AG09309 (cell line): Measurements from ENCODE around the gene LTBP1.

Experiments
- DNase-seq: peaks from one replicate; pipeline ENCODE4 v3.0.0-alpha.2; 2010; ENCODE audit warnings: low read depth
- H3K4me3 ChIP-seq: 2 replicates; pipeline ENCODE4 v1.5.1; 2011; ENCODE audit warnings: mild to moderate bottlenecking, low read depth, low read length, moderate library complexity; ENCODE audit not compliant: control insufficient read depth
- TF ChIP-seq, protein P1 (sequence below): IDR thresholded peaks from 2 replicates; pipeline ENCODE4 v1.5.1; 2011; ENCODE audit warnings: mild to moderate bottlenecking, low read depth, low read length, inconsistent platforms; ENCODE audit not compliant: insufficient read depth, control insufficient read depth; ENCODE audit errors: missing control alignments

LTBP1 gene

DNA sequence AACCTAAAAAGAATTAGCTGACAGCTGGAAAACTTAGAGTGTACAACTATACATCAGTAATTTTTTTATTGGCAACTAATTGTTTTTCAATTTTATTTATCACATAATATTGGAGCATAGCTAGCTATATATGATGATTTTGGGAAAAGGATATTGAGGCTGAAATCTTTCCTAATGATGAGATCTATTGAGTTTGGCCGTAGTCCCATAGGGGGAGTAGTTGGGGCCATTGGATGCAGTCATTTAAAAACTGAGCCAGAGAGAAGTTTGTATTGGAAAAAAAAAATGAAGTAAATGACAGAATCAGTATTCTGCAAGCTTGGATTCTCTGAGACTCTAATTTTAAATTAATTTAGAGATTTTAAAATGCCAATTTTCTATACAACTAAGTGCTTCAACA lies 179.8 kb downstream of the LTBP1 start:
- no peak for DNase-seq
- no peak overlapping the region for H3K4me3 ChIP-seq
- TF ChIP-seq, protein P1, sequence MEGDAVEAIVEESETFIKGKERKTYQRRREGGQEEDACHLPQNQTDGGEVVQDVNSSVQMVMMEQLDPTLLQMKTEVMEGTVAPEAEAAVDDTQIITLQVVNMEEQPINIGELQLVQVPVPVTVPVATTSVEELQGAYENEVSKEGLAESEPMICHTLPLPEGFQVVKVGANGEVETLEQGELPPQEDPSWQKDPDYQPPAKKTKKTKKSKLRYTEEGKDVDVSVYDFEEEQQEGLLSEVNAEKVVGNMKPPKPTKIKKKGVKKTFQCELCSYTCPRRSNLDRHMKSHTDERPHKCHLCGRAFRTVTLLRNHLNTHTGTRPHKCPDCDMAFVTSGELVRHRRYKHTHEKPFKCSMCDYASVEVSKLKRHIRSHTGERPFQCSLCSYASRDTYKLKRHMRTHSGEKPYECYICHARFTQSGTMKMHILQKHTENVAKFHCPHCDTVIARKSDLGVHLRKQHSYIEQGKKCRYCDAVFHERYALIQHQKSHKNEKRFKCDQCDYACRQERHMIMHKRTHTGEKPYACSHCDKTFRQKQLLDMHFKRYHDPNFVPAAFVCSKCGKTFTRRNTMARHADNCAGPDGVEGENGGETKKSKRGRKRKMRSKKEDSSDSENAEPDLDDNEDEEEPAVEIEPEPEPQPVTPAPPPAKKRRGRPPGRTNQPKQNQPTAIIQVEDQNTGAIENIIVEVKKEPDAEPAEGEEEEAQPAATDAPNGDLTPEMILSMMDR, result peak; percentile 12

DNA sequence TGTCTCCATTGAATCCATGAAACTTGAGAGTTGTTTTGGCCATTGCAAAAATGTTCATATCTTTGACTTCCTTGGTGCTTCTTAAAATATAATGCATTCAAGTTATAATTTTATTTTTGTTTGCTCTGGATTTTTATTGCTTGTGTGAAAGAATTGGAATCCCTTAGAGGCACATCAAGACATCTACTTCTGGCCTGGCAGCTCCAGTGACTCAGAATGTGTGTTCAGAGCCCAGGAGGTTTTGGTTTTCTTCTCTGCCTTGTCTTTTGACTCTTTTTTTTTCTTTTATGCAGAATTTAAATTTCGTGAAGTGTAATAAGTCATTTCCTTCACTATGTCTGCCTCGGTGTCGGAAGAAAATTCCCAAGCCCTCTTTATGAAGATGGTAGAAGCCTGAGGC lies 180.2 kb downstream of the LTBP1 start:
- DNase-seq, result no peak
- TF ChIP-seq, protein P1, result no peak
- H3K4me3 ChIP-seq, result no peak overlapping the region

DNA sequence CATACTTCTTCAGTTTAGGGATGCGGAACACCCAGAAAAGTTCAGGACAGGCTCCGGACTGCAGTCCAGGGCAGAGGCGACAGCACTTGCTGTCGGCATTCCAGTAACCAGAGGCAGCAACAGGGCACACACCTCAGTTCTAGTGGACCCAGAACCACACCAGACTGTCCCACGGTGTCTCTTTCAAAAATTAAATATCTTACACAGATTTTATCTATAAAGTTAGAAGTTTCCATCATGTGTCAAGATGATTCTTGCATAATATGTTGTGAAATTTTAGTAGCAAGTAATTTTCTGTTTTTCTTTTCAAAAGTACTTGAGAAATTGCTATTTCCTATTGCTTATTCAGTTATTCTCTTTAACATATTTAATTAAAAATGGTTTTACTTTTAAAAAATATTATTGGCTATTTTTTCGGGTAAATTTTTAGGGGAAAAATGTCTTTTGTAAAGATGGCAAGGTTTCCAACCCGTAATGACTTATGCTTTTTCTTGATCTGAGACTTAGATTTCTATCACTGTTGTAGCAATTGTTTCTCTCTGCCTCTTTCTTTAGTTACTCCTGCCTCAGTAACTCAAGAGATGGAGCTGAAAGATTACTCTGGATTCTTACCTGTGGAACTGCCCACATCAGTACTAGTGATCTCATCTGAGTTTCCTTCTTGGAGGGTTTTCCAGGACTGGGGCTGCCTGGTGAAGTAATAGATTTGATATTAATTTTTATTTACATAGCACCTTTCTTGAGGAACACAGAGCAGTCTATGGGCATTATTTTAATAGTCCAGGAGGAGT lies 182.7 kb downstream of the LTBP1 start:
- no peak overlapping the region for H3K4me3 ChIP-seq
- TF ChIP-seq, protein P1, result no peak
- DNase-seq, result no peak

DNA sequence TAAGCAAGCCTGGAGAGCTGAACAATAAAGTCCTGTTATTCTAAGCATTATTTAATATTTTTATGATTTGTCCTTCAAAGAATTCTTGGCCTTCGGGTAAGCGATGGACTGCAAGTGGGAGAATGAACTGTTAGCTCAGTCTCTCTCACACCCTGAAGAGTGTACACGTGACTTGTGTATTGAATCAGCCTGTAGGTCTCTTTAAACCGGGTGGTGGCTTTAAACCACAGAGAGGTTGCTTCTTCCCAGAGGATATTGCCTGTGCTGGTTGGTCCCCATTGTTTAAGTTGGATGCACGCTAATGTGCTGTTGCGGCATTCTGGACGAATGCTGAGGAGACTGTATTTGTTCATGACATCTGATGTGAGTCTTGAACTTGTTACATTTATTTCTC lies 183.3 kb downstream of the LTBP1 start:
- DNase-seq, result no peak
- H3K4me3 ChIP-seq, result no peak overlapping the region
- TF ChIP-seq, protein P1, result no peak

DNA sequence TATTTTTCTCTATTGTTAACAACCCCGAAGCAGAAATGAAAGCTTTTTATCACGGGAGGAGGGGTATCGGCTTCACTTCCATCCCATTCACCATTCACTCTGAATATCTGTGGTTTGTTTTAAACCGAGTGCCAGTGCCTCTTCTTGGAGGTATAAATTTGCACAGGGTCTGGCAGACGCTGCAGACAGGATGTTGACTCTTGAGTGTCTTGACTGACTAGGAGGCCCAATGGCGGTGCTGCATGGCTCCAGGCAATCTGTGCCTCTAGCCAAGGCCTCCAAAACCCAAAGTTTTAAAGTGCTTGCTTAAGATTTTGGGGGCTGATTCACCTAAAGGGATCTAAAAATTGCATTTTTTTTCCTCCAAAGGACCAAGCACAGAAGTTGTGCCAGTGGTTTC lies 183.8 kb downstream of the LTBP1 start:
- no peak for DNase-seq
- TF ChIP-seq, protein P1, result no peak
- no peak overlapping the region for H3K4me3 ChIP-seq

DNA sequence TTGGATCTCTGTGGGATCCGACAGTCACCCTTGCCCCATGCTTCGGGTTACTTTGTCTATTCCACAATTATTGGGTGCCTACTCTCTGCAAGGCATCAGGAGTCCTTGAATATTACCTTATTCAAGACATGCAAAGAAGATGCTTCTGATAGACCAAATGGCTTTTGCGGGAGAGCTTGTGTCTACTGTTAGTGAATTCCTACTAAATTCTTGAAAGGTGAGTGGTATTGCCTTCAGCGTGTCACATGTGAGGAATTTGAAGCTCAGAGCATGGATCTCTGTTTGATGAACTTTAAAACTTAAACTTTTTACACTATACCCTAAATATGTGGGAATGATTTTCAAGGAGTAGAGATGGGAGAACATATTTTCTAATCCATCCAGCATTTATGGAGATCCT lies 184.4 kb downstream of the LTBP1 start:
- DNase-seq, result no peak
- TF ChIP-seq, protein P1, result no peak
- H3K4me3 ChIP-seq, result no peak overlapping the region
